Activated T-cell treated with anti-CD3 and anti-CD28 coated beads, Interleukin-2, amount 50 U/mL, for 1 hour (primary cell): ENCODE results near the gene TRIM68.

ENCODE experiments used
- DNase-seq: peaks from one replicate; pipeline ENCODE4 v3.0.0-alpha.2; 2020

TRIM68 gene

GRCh38 chr11:4607781-4608666, at the start of gene TRIM68:
Gene TRIM68 (minus strand): TSS chr11:4608231. CDS start chr11:4605504, 2,727 bp downstream.
- peak; percentile 95 for DNase-seq

GRCh38 chr11:4654635-4655369, 46.8 kb upstream of the TRIM68 start:
- DNase-seq: no peak

GRCh38 chr11:4647766-4648165, 39.7 kb upstream of the TRIM68 start:
- no peak for DNase-seq

- DNase-seq: no peak
Measured at GRCh38 chr11:4645974-4646373, 37.9 kb upstream of the TRIM68 start.

GRCh38 chr11:4644233-4644632, 36.2 kb upstream of the TRIM68 start:
- DNase-seq: no peak

GRCh38 chr11:4643682-4644081, 35.7 kb upstream of the TRIM68 start, which contains the start of gene OR51E1:
Gene OR51E1 (plus strand): TSS chr11:4643982. CDS start chr11:4652527, 8,545 bp downstream.
- no peak for DNase-seq

GRCh38 chr11:4643076-4643475, 35.0 kb upstream of the TRIM68 start:
- no peak for DNase-seq

GRCh38 chr11:4642043-4642442, 34.0 kb upstream of the TRIM68 start:
- no peak for DNase-seq

- no peak for DNase-seq
Measured at GRCh38 chr11:4641501-4641900, 33.5 kb upstream of the TRIM68 start.

GRCh38 chr11:4639931-4640330, 31.9 kb upstream of the TRIM68 start:
- no peak for DNase-seq

- DNase-seq: no peak
Measured at GRCh38 chr11:4637662-4638047, 29.6 kb upstream of the TRIM68 start.

- DNase-seq: peak; percentile 68
Measured at GRCh38 chr11:4636962-4637661, 29.1 kb upstream of the TRIM68 start, which contains the start of gene OR51D1. Gene OR51D1 (plus strand): TSS chr11:4637477. CDS start chr11:4639791, 2,314 bp downstream.

- DNase-seq: no peak
Measured at GRCh38 chr11:4636136-4636535, 28.1 kb upstream of the TRIM68 start.

GRCh38 chr11:4626207-4627099, 18.4 kb upstream of the TRIM68 start:
- no peak for DNase-seq

- no peak for DNase-seq
Measured at GRCh38 chr11:4619514-4619913, 11.5 kb upstream of the TRIM68 start.

GRCh38 chr11:4615856-4616444, 7.9 kb upstream of the TRIM68 start:
- no peak for DNase-seq

- DNase-seq: no peak
Measured at GRCh38 chr11:4611986-4612385, 4.0 kb upstream of the TRIM68 start.

- no peak for DNase-seq
Measured at GRCh38 chr11:4610258-4610935, 2.4 kb upstream of the TRIM68 start.

- no peak for DNase-seq
Measured at GRCh38 chr11:4607096-4607495, 935 bp downstream of the TRIM68 start.

- no peak for DNase-seq
Measured at GRCh38 chr11:4606231-4607015, 1.6 kb downstream of the TRIM68 start.
